Measurements from ENCODE around the gene ADRB1.

The ADRB1 gene

GRCh38 chr10:114043532-114044246, at the start of gene ADRB1:
Gene ADRB1, plus strand, starts transcription at chr10:114043866. Its CDS starts 267 bp downstream, at chr10:114044133.
- no peak for DNase-seq (ENCODE audit: low read depth)

GRCh38 chr10:113995201-113995600, 48.5 kb upstream of the ADRB1 start:
- no peak for DNase-seq (ENCODE audit: low read depth)

- DNase-seq (ENCODE audit: low read depth) = no peak
Measured at GRCh38 chr10:113997428-113997827, 46.2 kb upstream of the ADRB1 start.

- DNase-seq (ENCODE audit: low read depth) = no peak
Measured at GRCh38 chr10:113999531-113999930, 44.1 kb upstream of the ADRB1 start.

GRCh38 chr10:114000457-114001010, 43.1 kb upstream of the ADRB1 start:
- DNase-seq (ENCODE audit: low read depth) = no peak

- no peak for DNase-seq (ENCODE audit: low read depth)
Measured at GRCh38 chr10:114002422-114002821, 41.2 kb upstream of the ADRB1 start.

- DNase-seq (ENCODE audit: low read depth) = no peak
Measured at GRCh38 chr10:114003161-114003941, 40.3 kb upstream of the ADRB1 start.

GRCh38 chr10:114009281-114009996, 34.2 kb upstream of the ADRB1 start:
- no peak for DNase-seq (ENCODE audit: low read depth)

- no peak for DNase-seq (ENCODE audit: low read depth)
Measured at GRCh38 chr10:114010316-114010715, 33.4 kb upstream of the ADRB1 start.

GRCh38 chr10:114012650-114013049, 31.0 kb upstream of the ADRB1 start:
- no peak for DNase-seq (ENCODE audit: low read depth)

GRCh38 chr10:114015708-114016107, 28.0 kb upstream of the ADRB1 start:
- no peak for DNase-seq (ENCODE audit: low read depth)

- DNase-seq (ENCODE audit: low read depth) = no peak
Measured at GRCh38 chr10:114017271-114017670, 26.4 kb upstream of the ADRB1 start.

- no peak for DNase-seq (ENCODE audit: low read depth)
Measured at GRCh38 chr10:114017873-114018272, 25.8 kb upstream of the ADRB1 start.

- no peak for DNase-seq (ENCODE audit: low read depth)
Measured at GRCh38 chr10:114019226-114019625, 24.4 kb upstream of the ADRB1 start.

- no peak for DNase-seq (ENCODE audit: low read depth)
Measured at GRCh38 chr10:114021154-114021553, 22.5 kb upstream of the ADRB1 start.

GRCh38 chr10:114021717-114022680, 21.7 kb upstream of the ADRB1 start:
- DNase-seq (ENCODE audit: low read depth) = no peak

GRCh38 chr10:114022766-114023597, 20.7 kb upstream of the ADRB1 start:
- DNase-seq (ENCODE audit: low read depth) = no peak

GRCh38 chr10:114024876-114025610, 18.6 kb upstream of the ADRB1 start:
- DNase-seq (ENCODE audit: low read depth) = no peak

- DNase-seq (ENCODE audit: low read depth) = no peak
Measured at GRCh38 chr10:114025611-114026130, 18.0 kb upstream of the ADRB1 start.
